IMR-90 (cell line): ENCODE results near the gene TRIM44. TPM values are rescaled to one million over a fixed set of nuclear protein-coding genes. Genes with fewer than 3 reads are reported as not detected.

Source experiments
- ATAC-seq: fragments of 200-7000 bp; cut with Tn5 transposase; 2 replicates; pipeline ENCODE4 v1.9.1; 2020; ENCODE audit warnings: low read depth, mild to moderate bottlenecking, moderate library complexity
- BruUV-seq: library from RNA; stranded (reverse); fragments of 400-500 nt; replicated peaks from 2 replicates; lab custom pipeline; 2021; lab: Mats Ljungman, UMichigan
- CTCF ChIA-PET: fragments of 300-600 bp; formaldehyde crosslinking; extraction: SDS; loops from one replicate; lab custom pipeline; 2021; ENCODE audit warnings: antibody characterized with exemption; lab: Yijun Ruan, JAX
- POLR2A ChIA-PET: fragments of 300-600 bp; sonication (Branson Sonifier 250); formaldehyde crosslinking; loops from one replicate; lab custom pipeline; 2022; ENCODE audit warnings: antibody characterized with exemption; ENCODE audit not compliant: unreplicated experiment; lab: Charles Lee
- DNase-seq: peaks from one replicate; pipeline ENCODE4 v3.0.0; 2013
- H2AFZ ChIP-seq: replicated peaks from 2 replicates; pipeline ENCODE3; 2013; ENCODE audit warnings: low read length, mild to moderate bottlenecking; ENCODE audit not compliant: poor library complexity
- H2AK5ac ChIP-seq: 2 replicates; pipeline ENCODE4 v1.6.1; 2013; ENCODE audit warnings: low read depth, low read length, inconsistent platforms
- H2AK9ac ChIP-seq: replicated peaks from 2 replicates; pipeline ENCODE3; 2013; ENCODE audit warnings: mild to moderate bottlenecking, low read depth, low read length, moderate library complexity; ENCODE audit not compliant: poor library complexity
- H2BK120ac ChIP-seq: 2 replicates; pipeline ENCODE4 v1.6.1; 2013; ENCODE audit warnings: low read depth, low read length, inconsistent platforms
- H2BK15ac ChIP-seq: 3 replicates; pipeline ENCODE4 v1.6.1; 2013; ENCODE audit warnings: low read depth, low read length, inconsistent platforms
- H2BK20ac ChIP-seq: 2 replicates; pipeline ENCODE4 v1.6.1; 2013; ENCODE audit warnings: low read depth, mild to moderate bottlenecking, inconsistent platforms, low read length, moderate library complexity
- H2BK5ac ChIP-seq: 2 replicates; pipeline ENCODE4 v1.6.1; 2013; ENCODE audit warnings: mild to moderate bottlenecking, low read depth, low read length, inconsistent platforms; ENCODE audit not compliant: poor library complexity, severe bottlenecking
- H3K14ac ChIP-seq: replicated peaks from 2 replicates; pipeline ENCODE4 v1.6.1; 2013; ENCODE audit warnings: low read depth, low read length, inconsistent platforms
- H3K18ac ChIP-seq: 2 replicates; pipeline ENCODE4 v1.6.1; 2013; ENCODE audit warnings: low read depth, low read length, control low read depth
- H3K23ac ChIP-seq: 2 replicates; pipeline ENCODE4 v1.6.1; 2013; ENCODE audit warnings: low read depth, low read length, inconsistent platforms
- H3K27ac ChIP-seq: 2 replicates; pipeline ENCODE4 v1.5.1; 2013; ENCODE audit warnings: mild to moderate bottlenecking, control low read depth, low read length; ENCODE audit not compliant: insufficient read depth
- H3K27me3 ChIP-seq: 2 replicates; pipeline ENCODE4 v1.6.1; 2013; ENCODE audit warnings: low read length; ENCODE audit not compliant: control insufficient read depth, insufficient read depth
- H3K36me3 ChIP-seq: 2 replicates; pipeline ENCODE4 v1.6.1; 2013; ENCODE audit warnings: low read length, mixed read lengths; ENCODE audit not compliant: control insufficient read depth, insufficient read depth
- H3K4ac ChIP-seq: 2 replicates; pipeline ENCODE4 v1.6.1; 2013; ENCODE audit warnings: low read depth, low read length, inconsistent platforms
- H3K4me1 ChIP-seq: 2 replicates; pipeline ENCODE4 v1.6.1; 2013; ENCODE audit warnings: low read length, mixed read lengths; ENCODE audit not compliant: control insufficient read depth, insufficient read depth
- H3K4me2 ChIP-seq: 2 replicates; pipeline ENCODE4 v1.6.1; 2013; ENCODE audit warnings: low read depth, mild to moderate bottlenecking, control low read depth, low read length, moderate library complexity
- H3K4me3 ChIP-seq: 2 replicates; pipeline ENCODE4 v1.5.1; 2013; ENCODE audit warnings: low read depth, mild to moderate bottlenecking, control low read depth, low read length, moderate library complexity; ENCODE audit not compliant: insufficient read depth
- H3K56ac ChIP-seq: 2 replicates; pipeline ENCODE4 v1.6.1; 2013; ENCODE audit warnings: low read length, inconsistent platforms; ENCODE audit not compliant: insufficient read depth; ENCODE audit errors: extremely low read depth
- H3K79me1 ChIP-seq, 2 experiments: 2 replicates each; pipeline ENCODE4 v1.6.1; 2013; ENCODE audit warnings: low read length in 2 of 2, inconsistent platforms in 1 of 2, low read depth in 1 of 2
- H3K9ac ChIP-seq: 2 replicates; pipeline ENCODE4 v1.6.1; 2013; ENCODE audit warnings: low read depth, low read length, control low read depth
- H3K9me1 ChIP-seq: 2 replicates; pipeline ENCODE4 v1.6.1; 2013; ENCODE audit warnings: low read length, inconsistent platforms; ENCODE audit not compliant: insufficient read depth
- H3K9me3 ChIP-seq: 2 replicates; pipeline ENCODE4 v1.6.1; 2013; ENCODE audit warnings: low read length; ENCODE audit not compliant: control insufficient read depth, insufficient read depth
- H4K20me1 ChIP-seq: 2 replicates; pipeline ENCODE4 v1.6.1; 2013; ENCODE audit warnings: low read length, inconsistent platforms; ENCODE audit not compliant: insufficient read depth
- H4K5ac ChIP-seq: 2 replicates; pipeline ENCODE4 v1.6.1; 2013; ENCODE audit warnings: mild to moderate bottlenecking, low read depth, low read length, control low read depth
- H4K8ac ChIP-seq, 2 experiments: 2 replicates each; pipeline ENCODE4 v1.6.1; 2013; ENCODE audit warnings: low read depth in 2 of 2, low read length in 2 of 2, control low read depth in 1 of 2, inconsistent platforms in 1 of 2
- H4K91ac ChIP-seq: 2 replicates; pipeline ENCODE4 v1.6.1; 2013; ENCODE audit warnings: low read depth, low read length, inconsistent platforms; ENCODE audit not compliant: insufficient read depth
- BHLHE40 ChIP-seq: fragments of 150-350 bp; IDR thresholded peaks from 2 replicates; pipeline ENCODE4 v1.6.1; 2016; ENCODE audit warnings: mild to moderate bottlenecking, low read depth, low read length
- CEBPB ChIP-seq: IDR thresholded peaks from 2 replicates; pipeline ENCODE4 v1.6.1; 2012; ENCODE audit warnings: low read depth, low read length, improper control_type of control experiment
- CHD1 ChIP-seq: IDR thresholded peaks from 2 replicates; pipeline ENCODE4 v1.6.1; 2012; ENCODE audit warnings: low read depth, low read length, improper control_type of control experiment
- CTCF ChIP-seq: conservative IDR thresholded peaks from 2 replicates; pipeline ENCODE4 v1.5.1; 2012; ENCODE audit warnings: mild to moderate bottlenecking, low read depth, low read length, improper control_type of control experiment
- ELK1 ChIP-seq: fragments of 150-350 bp; IDR thresholded peaks from 2 replicates; pipeline ENCODE4 v1.6.1; 2016; ENCODE audit warnings: low read depth, mild to moderate bottlenecking, low read length, moderate library complexity, borderline replicate concordance
- FOS ChIP-seq: fragments of 150-350 bp; IDR thresholded peaks from 2 replicates; pipeline ENCODE4 v1.6.1; 2016; ENCODE audit warnings: low read depth, low read length
- MAFK ChIP-seq: IDR thresholded peaks from 2 replicates; pipeline ENCODE4 v1.6.1; 2012; ENCODE audit warnings: low read depth, low read length, improper control_type of control experiment
- MAZ ChIP-seq: IDR thresholded peaks from 2 replicates; pipeline ENCODE4 v1.6.1; 2012; ENCODE audit warnings: low read depth, mild to moderate bottlenecking, low read length, improper control_type of control experiment, moderate library complexity, borderline replicate concordance
- MXI1 ChIP-seq: IDR thresholded peaks from 2 replicates; pipeline ENCODE4 v1.6.1; 2012; ENCODE audit warnings: low read depth, mild to moderate bottlenecking, low read length, moderate library complexity, borderline replicate concordance
- NFE2L2 ChIP-seq: fragments of 150-350 bp; IDR thresholded peaks from 2 replicates; pipeline ENCODE4 v1.6.1; 2016; ENCODE audit warnings: low read depth, mild to moderate bottlenecking, low read length
- POLR2A ChIP-seq: IDR thresholded peaks from 2 replicates; pipeline ENCODE4 v1.6.1; 2012; ENCODE audit warnings: mild to moderate bottlenecking, low read depth, low read length
- RAD21 ChIP-seq: IDR thresholded peaks from 2 replicates; pipeline ENCODE4 v1.6.1; 2012; ENCODE audit warnings: low read length, improper control_type of control experiment
- RCOR1 ChIP-seq: IDR thresholded peaks from 2 replicates; pipeline ENCODE4 v1.6.1; 2012; ENCODE audit warnings: mild to moderate bottlenecking, low read length, improper control_type of control experiment; ENCODE audit not compliant: insufficient replicate concordance
- RFX5 ChIP-seq: IDR thresholded peaks from 2 replicates; pipeline ENCODE4 v1.8.0; 2012; ENCODE audit warnings: low read depth, mild to moderate bottlenecking, low read length, moderate library complexity
- SMC3 ChIP-seq: fragments of 150-350 bp; IDR thresholded peaks from 2 replicates; pipeline ENCODE4 v1.6.1; 2016; ENCODE audit warnings: low read depth, mild to moderate bottlenecking, antibody characterized with exemption, low read length, moderate library complexity
- USF2 ChIP-seq: fragments of 150-350 bp; IDR thresholded peaks from 2 replicates; pipeline ENCODE4 v1.6.1; 2017; ENCODE audit warnings: mild to moderate bottlenecking, antibody characterized with exemption, low read length, low read depth
- WGBS, 2 experiments: methylation state at CpG; one replicate each; pipeline versions ENCODE4 v1.1.5 to v1.1.7; 2013; ENCODE audit warnings: missing lambda C conversion rate in 2 of 2; ENCODE audit not compliant: insufficient read length in 1 of 2; ENCODE audit errors: extremely low coverage in 2 of 2; 5-methylcytosine and 5-hydroxymethylcytosine counted together
- dilution Hi-C: fragments of 300-500 bp; cut with HindIII; formaldehyde crosslinking; loops from one replicate; pipeline ENCODE4 v1.14.3; 2018; ENCODE audit warnings: low sequenced_read_pairs; ENCODE audit not compliant: unreplicated experiment
- in situ Hi-C: fragments of 300-500 bp; cut with MboI; formaldehyde crosslinking; loops from 3 replicates; pipeline ENCODE4 v1.14.3; 2019; ENCODE audit warnings: low sequenced_read_pairs, inconsistent platforms, mixed read lengths
- intact Hi-C: fragments of 100-400 bp; cut with micrococcal nuclease; formaldehyde crosslinking; loops from 2 replicates; pipeline ENCODE4 v1.10.0; 2022
- polyA plus RNA-seq, 3 experiments: library from polyadenylated mRNA; depleted of rRNA; stranded (reverse); fragments of >200 nt; gene quantifications; 2 replicates each; pipeline ENCODE4 v1.2.3, GENCODE V29; 2012; ENCODE audit warnings: low replicate concordance in 1 of 3
- total RNA-seq: library from RNA; depleted of rRNA; stranded (reverse); fragments of >200 nt; gene quantifications from 2 replicates; pipeline ENCODE4 v1.2.3, GENCODE V29; 2012

TRIM44 gene
- total and polyA plus RNA-seq, 2 of the 4 experiments (the other 2 are of a cell fraction): 50.7 to 104 TPM

GRCh38 chr11:35765211-35765610 lies 102.6 kb downstream of the TRIM44 start:
- H3K23ac ChIP-seq: no peak overlapping the region
- in situ Hi-C loops: no loop called here
- H3K79me1 ChIP-seq: peaks cover 44 to 74% of the 10 kb centered on the region in 2 experiments
- ATAC-seq (no peak; the same call in 1 of the 2 replicates), DNase-seq (peak; percentile 41)
- H2BK5ac ChIP-seq: no peak overlapping the region
- no peak overlapping the region for H3K9ac ChIP-seq
- no peak overlapping the region for H4K8ac ChIP-seq
- no peaks in the 10 kb centered on the region for H3K27me3 ChIP-seq
- H3K56ac ChIP-seq: no peak overlapping the region
- no peak overlapping the region for H3K4me3 ChIP-seq
- BruUV-seq: no TSS peak
- no peak overlapping the region for H2BK120ac ChIP-seq
- TF ChIP-seq BHLHE40 (no peak), ELK1 (no peak), MAZ (no peak), CEBPB (no peak), RFX5 (no peak), CHD1 (no peak), RCOR1 (no peak), POLR2A (no peak), FOS (no peak), SMC3 (no peak), MXI1 (no peak), USF2 (no peak), CTCF (no peak), NFE2L2 (no peak), RAD21 (no peak), MAFK (no peak)
- H3K18ac ChIP-seq: no peak overlapping the region
- no peak overlapping the region for H2AK5ac ChIP-seq
- H2AFZ ChIP-seq: no peak overlapping the region
- no peaks in the 10 kb centered on the region for H3K9me3 ChIP-seq
- H3K14ac ChIP-seq: no peak overlapping the region
- 100% methylated on average over 1 of the region's 1 CpG; no CpG with 5 or more reads in 1 of the 2 experiments for WGBS, 2 experiments
- H2BK15ac ChIP-seq: no peak overlapping the region
- no peak overlapping the region for H2AK9ac ChIP-seq
- POLR2A ChIA-PET: no interaction called here
- no peaks in the 10 kb centered on the region for H3K36me3 ChIP-seq
- no peak overlapping the region for H3K4me2 ChIP-seq
- H4K5ac ChIP-seq: no peak overlapping the region
- H3K9me1 ChIP-seq: peaks cover 3% of the 10 kb centered on the region; the same call in 1 of the 2 replicates
- H4K20me1 ChIP-seq: peaks cover 23% of the 10 kb centered on the region; the same call in 1 of the 2 replicates
- intact Hi-C loops: no loop called here
- no peak overlapping the region for H4K91ac ChIP-seq
- H3K27ac ChIP-seq: no peak overlapping the region
- H3K4me1 ChIP-seq: peaks cover 4% of the 10 kb centered on the region
- CTCF ChIA-PET: no interaction called here
- no peak overlapping the region for H2BK20ac ChIP-seq
- H3K4ac ChIP-seq: no peak overlapping the region
- dilution Hi-C loops: no loop called here
